Measurements from ENCODE around the gene NQO1. TPM values are rescaled to one million over a fixed set of nuclear protein-coding genes. Genes with fewer than 3 reads are reported as not detected.

NQO1 gene
- total RNA-seq, 1 experiment from 2014 or later = 519 TPM

DNA sequence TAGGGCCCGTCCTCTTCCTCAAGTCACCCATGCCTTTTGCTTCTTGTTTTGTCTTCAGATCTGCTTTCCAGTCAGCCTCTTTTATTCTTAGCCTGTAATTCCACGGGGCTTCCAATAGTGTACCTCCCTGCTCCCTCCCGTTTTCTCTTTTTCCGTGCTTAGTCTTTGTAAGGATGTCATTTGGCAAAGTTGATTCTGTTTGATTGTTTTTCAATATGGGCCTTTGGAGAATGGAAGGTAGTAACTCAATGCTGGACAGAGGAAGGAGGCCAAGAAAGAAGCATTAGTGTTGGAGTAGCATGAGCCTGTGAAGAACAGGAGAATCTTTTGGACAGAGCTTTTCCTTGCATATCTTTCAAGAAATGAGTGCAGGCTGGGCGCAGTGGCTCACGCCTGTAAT, 42.3 kb upstream of the NQO1 start:
- peaks cover 79% of the 10 kb centered on the region for H3K79me2 ChIP-seq (ENCODE audit: insufficient read depth, low read length)
- ATAC-seq (no peak), DNase-seq (ENCODE audit: low read depth, low spot score) (no peak)
- no peak overlapping the region for H2AFZ ChIP-seq (ENCODE audit: low read depth, low read length, poor library complexity, severe bottlenecking)
- no peak overlapping the region for H3K27ac ChIP-seq (ENCODE audit: low read depth, low read length)
- TF ChIP-seq CEBPB (IDR thresholded peaks at IDR 0.05; ENCODE audit: low read depth) (no peak), SIN3A (IDR thresholded peaks at IDR 0.05; ENCODE audit: low read depth) (no peak), TCF7L2 (IDR thresholded peaks at IDR 0.05; ENCODE audit: borderline replicate concordance, extremely low read depth, insufficient read depth, insufficient read length) (no peak), POLR2A (IDR thresholded peaks at IDR 0.05; ENCODE audit: borderline replicate concordance, extremely low read depth, insufficient read depth, insufficient read length) (no peak), SRF (IDR thresholded peaks at IDR 0.05; ENCODE audit: low read depth) (no peak), ELF1 (IDR thresholded peaks at IDR 0.05; ENCODE audit: borderline replicate concordance, low read depth) (no peak)
- TF ChIP-seq, protein P1, sequence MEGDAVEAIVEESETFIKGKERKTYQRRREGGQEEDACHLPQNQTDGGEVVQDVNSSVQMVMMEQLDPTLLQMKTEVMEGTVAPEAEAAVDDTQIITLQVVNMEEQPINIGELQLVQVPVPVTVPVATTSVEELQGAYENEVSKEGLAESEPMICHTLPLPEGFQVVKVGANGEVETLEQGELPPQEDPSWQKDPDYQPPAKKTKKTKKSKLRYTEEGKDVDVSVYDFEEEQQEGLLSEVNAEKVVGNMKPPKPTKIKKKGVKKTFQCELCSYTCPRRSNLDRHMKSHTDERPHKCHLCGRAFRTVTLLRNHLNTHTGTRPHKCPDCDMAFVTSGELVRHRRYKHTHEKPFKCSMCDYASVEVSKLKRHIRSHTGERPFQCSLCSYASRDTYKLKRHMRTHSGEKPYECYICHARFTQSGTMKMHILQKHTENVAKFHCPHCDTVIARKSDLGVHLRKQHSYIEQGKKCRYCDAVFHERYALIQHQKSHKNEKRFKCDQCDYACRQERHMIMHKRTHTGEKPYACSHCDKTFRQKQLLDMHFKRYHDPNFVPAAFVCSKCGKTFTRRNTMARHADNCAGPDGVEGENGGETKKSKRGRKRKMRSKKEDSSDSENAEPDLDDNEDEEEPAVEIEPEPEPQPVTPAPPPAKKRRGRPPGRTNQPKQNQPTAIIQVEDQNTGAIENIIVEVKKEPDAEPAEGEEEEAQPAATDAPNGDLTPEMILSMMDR (IDR thresholded peaks at IDR 0.05 in 2 of 3, conservative IDR thresholded peaks at IDR 0.05 in 1 of 3; ENCODE audit: borderline replicate concordance in 1 of 3, insufficient read depth in 1 of 3, low read depth in 2 of 3, low read length in 2 of 3) = no peak
- TF ChIP-seq, protein P2, sequence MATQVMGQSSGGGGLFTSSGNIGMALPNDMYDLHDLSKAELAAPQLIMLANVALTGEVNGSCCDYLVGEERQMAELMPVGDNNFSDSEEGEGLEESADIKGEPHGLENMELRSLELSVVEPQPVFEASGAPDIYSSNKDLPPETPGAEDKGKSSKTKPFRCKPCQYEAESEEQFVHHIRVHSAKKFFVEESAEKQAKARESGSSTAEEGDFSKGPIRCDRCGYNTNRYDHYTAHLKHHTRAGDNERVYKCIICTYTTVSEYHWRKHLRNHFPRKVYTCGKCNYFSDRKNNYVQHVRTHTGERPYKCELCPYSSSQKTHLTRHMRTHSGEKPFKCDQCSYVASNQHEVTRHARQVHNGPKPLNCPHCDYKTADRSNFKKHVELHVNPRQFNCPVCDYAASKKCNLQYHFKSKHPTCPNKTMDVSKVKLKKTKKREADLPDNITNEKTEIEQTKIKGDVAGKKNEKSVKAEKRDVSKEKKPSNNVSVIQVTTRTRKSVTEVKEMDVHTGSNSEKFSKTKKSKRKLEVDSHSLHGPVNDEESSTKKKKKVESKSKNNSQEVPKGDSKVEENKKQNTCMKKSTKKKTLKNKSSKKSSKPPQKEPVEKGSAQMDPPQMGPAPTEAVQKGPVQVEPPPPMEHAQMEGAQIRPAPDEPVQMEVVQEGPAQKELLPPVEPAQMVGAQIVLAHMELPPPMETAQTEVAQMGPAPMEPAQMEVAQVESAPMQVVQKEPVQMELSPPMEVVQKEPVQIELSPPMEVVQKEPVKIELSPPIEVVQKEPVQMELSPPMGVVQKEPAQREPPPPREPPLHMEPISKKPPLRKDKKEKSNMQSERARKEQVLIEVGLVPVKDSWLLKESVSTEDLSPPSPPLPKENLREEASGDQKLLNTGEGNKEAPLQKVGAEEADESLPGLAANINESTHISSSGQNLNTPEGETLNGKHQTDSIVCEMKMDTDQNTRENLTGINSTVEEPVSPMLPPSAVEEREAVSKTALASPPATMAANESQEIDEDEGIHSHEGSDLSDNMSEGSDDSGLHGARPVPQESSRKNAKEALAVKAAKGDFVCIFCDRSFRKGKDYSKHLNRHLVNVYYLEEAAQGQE (IDR thresholded peaks at IDR 0.05; ENCODE audit: low read depth) = no peak
- TF ChIP-seq, protein P3, sequence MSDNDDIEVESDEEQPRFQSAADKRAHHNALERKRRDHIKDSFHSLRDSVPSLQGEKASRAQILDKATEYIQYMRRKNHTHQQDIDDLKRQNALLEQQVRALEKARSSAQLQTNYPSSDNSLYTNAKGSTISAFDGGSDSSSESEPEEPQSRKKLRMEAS (IDR thresholded peaks at IDR 0.05) = no peak
- TF ChIP-seq, protein P4, sequence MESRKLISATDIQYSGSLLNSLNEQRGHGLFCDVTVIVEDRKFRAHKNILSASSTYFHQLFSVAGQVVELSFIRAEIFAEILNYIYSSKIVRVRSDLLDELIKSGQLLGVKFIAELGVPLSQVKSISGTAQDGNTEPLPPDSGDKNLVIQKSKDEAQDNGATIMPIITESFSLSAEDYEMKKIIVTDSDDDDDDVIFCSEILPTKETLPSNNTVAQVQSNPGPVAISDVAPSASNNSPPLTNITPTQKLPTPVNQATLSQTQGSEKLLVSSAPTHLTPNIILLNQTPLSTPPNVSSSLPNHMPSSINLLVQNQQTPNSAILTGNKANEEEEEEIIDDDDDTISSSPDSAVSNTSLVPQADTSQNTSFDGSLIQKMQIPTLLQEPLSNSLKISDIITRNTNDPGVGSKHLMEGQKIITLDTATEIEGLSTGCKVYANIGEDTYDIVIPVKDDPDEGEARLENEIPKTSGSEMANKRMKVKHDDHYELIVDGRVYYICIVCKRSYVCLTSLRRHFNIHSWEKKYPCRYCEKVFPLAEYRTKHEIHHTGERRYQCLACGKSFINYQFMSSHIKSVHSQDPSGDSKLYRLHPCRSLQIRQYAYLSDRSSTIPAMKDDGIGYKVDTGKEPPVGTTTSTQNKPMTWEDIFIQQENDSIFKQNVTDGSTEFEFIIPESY (IDR thresholded peaks at IDR 0.05; ENCODE audit: extremely low read depth, insufficient replicate concordance, low read length) = no peak
- TF ChIP-seq, protein P5, sequence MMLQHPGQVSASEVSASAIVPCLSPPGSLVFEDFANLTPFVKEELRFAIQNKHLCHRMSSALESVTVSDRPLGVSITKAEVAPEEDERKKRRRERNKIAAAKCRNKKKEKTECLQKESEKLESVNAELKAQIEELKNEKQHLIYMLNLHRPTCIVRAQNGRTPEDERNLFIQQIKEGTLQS (IDR thresholded peaks at IDR 0.05) = no peak
- CTCF ChIA-PET = no interaction called here
- H3K27me3 ChIP-seq (ENCODE audit: insufficient read depth, low read length) = no peaks in the 10 kb centered on the region
- no peak overlapping the region for H3K4me2 ChIP-seq (ENCODE audit: low read length)
- no peaks in the 10 kb centered on the region for H3K9me2 ChIP-seq (ENCODE audit: insufficient read depth)
- no peak overlapping the region for H3K9ac ChIP-seq (ENCODE audit: low read length)
- H3K36me3 ChIP-seq (ENCODE audit: control insufficient read depth in 1 of 2, insufficient read depth in 2 of 2, low read length in 2 of 2) = no peaks in the 10 kb centered on the region
- RAD21 ChIA-PET (ENCODE audit: low non-redundant PET in 1 of 2, low total read pairs in 2 of 2, uncharacterized antibody in 2 of 2, unreplicated experiment in 2 of 2) = no interaction called here
- intact Hi-C loops (cut with micrococcal nuclease) = no loop called here
- POLR2A ChIA-PET = no interaction called here
- no peak overlapping the region for H3K4me3 ChIP-seq (replicated peaks in 1 of 2; ENCODE audit: low read depth in 1 of 2, low read length in 2 of 2)
- H3K4me1 ChIP-seq (ENCODE audit: control insufficient read depth in 1 of 2, insufficient read depth in 2 of 2, low read length in 2 of 2) = peaks cover 16 to 34% of the 10 kb centered on the region in 2 experiments
- no TSS peak for BruUV-seq (replicated peaks)
- no peaks in the 10 kb centered on the region for H3K9me3 ChIP-seq (ENCODE audit: control insufficient read depth in 1 of 2, insufficient read depth in 1 of 2, low read depth in 1 of 2, low read length in 2 of 2)
- no peaks in the 10 kb centered on the region for H4K20me1 ChIP-seq (ENCODE audit: insufficient read depth)
